ENCODE data around the gene E2F6. TPM values are rescaled to one million over a fixed set of nuclear protein-coding genes. Genes with fewer than 3 reads are reported as not detected.

The E2F6 gene
- total RNA-seq, 5 donors from 2014 or later (not counting 1 experiment from before 2014, with no cell fraction given) = 4.8 to 9.5 (median 9.1) TPM

- Mint-ChIP-seq H3K27ac (no peak overlapping the region), H3K4me3 (no peak overlapping the region), H3K9me3 (no peaks in the 10 kb centered on the region), H3K4me1 (peaks cover 28 to 31% (median 29%) of the 10 kb centered on the region in 3 donors), H3K36me3 (peaks cover 24% of the 10 kb centered on the region), H3K27me3 (no peaks in the 10 kb centered on the region)
- no peaks in the 10 kb centered on the region for H3K9me3 ChIP-seq
- H3K4me3 ChIP-seq (ENCODE audit: control insufficient read depth in 1 of 2, extremely low read depth in 1 of 2, low read length in 1 of 2) = no peak overlapping the region
- DNase-seq = no peak
- ChIA-PET POLR2A (no interaction called here), CTCF (interaction anchor here in 1 of 2 donors (1.3 kb wide), 1 partner anchor 8 kb away, joined by 4 read pairs; no protein-coding TSS in a partner anchor)
- peaks cover 0 to 8% of the 10 kb centered on the region in 2 experiments for H3K4me1 ChIP-seq (ENCODE audit: control insufficient read depth in 1 of 2, extremely low read depth in 1 of 2, insufficient read depth in 2 of 2, low read length in 2 of 2)
- no peak overlapping the region for H3K27ac ChIP-seq (ENCODE audit: low read length)
- no peaks in the 10 kb centered on the region for H3K27me3 ChIP-seq (replicated peaks in 1 of 2; ENCODE audit: control insufficient read depth in 2 of 2, extremely low read depth in 1 of 2, insufficient read depth in 2 of 2, low read length in 1 of 2)
- peaks cover 0 to 25% of the 10 kb centered on the region in 2 donors for H3K36me3 ChIP-seq (ENCODE audit: control insufficient read depth in 2 of 2, extremely low read depth in 1 of 2, insufficient read depth in 1 of 2, low read length in 1 of 2)
- ATAC-seq (replicated peaks in 1 of 4) = no peak
- no CpG with 5 or more reads among the region's 6 CpGs for WGBS (ENCODE audit: insufficient coverage)
Measured at GRCh38 chr2:11454824-11455223, 11.1 kb downstream of the E2F6 start.

GRCh38 chr2:11450791-11451190 lies 15.2 kb downstream of the E2F6 start:
- Mint-ChIP-seq H3K27ac (no peak overlapping the region), H3K4me1 (peaks cover 2 to 4% (median 3%) of the 10 kb centered on the region in 3 donors), H3K27me3 (no peaks in the 10 kb centered on the region), H3K36me3 (peaks cover 32% of the 10 kb centered on the region), H3K4me3 (no peak overlapping the region), H3K9me3 (no peaks in the 10 kb centered on the region)
- no peak for DNase-seq
- WGBS (ENCODE audit: insufficient coverage) = 100% methylated on average over 2 of the region's 2 CpGs
- no peaks in the 10 kb centered on the region for H3K9me3 ChIP-seq
- ChIA-PET CTCF (interaction anchor here (0.6 to 2.2 kb wide), 7 partner anchors 8 to 618 kb away, joined by 3 to 7 read pairs (median 4); a partner anchor contains a TSS), POLR2A (no interaction called here)
- no peaks in the 10 kb centered on the region for H3K4me1 ChIP-seq (ENCODE audit: control insufficient read depth in 1 of 2, extremely low read depth in 1 of 2, insufficient read depth in 2 of 2, low read length in 2 of 2)
- H3K4me3 ChIP-seq (ENCODE audit: control insufficient read depth in 1 of 2, extremely low read depth in 1 of 2, low read length in 1 of 2) = no peak overlapping the region
- no peaks in the 10 kb centered on the region for H3K27me3 ChIP-seq (replicated peaks in 1 of 2; ENCODE audit: control insufficient read depth in 2 of 2, extremely low read depth in 1 of 2, insufficient read depth in 2 of 2, low read length in 1 of 2)
- H3K27ac ChIP-seq (ENCODE audit: low read length) = no peak overlapping the region
- peaks cover 9 to 32% of the 10 kb centered on the region in 2 donors for H3K36me3 ChIP-seq (ENCODE audit: control insufficient read depth in 2 of 2, extremely low read depth in 1 of 2, insufficient read depth in 1 of 2, low read length in 1 of 2)
- ATAC-seq (replicated peaks in 1 of 4) = no peak

- Histone ChIP-seq H3K4me1 (ENCODE audit: control insufficient read depth in 1 of 2, extremely low read depth in 1 of 2, insufficient read depth in 2 of 2, low read length in 2 of 2) (no peaks in the 10 kb centered on the region), H3K4me3 (ENCODE audit: control insufficient read depth in 1 of 2, extremely low read depth in 1 of 2, low read length in 1 of 2) (no peak overlapping the region), H3K27ac (ENCODE audit: low read length) (no peak overlapping the region), H3K27me3 (replicated peaks in 1 of 2; ENCODE audit: control insufficient read depth in 2 of 2, extremely low read depth in 1 of 2, insufficient read depth in 2 of 2, low read length in 1 of 2) (no peaks in the 10 kb centered on the region), H3K36me3 (ENCODE audit: control insufficient read depth in 2 of 2, extremely low read depth in 1 of 2, insufficient read depth in 1 of 2, low read length in 1 of 2) (peaks cover 9 to 19% of the 10 kb centered on the region in 2 donors), H3K9me3 (no peaks in the 10 kb centered on the region)
- CTCF ChIA-PET = interaction anchor here (0.5 to 2.6 kb wide), 8 partner anchors 31 to 318 kb away, joined by 3 to 41 read pairs (median 4); a partner anchor contains a TSS
- WGBS (ENCODE audit: insufficient coverage) = 77% methylated on average over 13 of the region's 14 CpGs
- ATAC-seq (replicated peaks in 1 of 4) (peak; percentile 29 to 65 (median 56)), DNase-seq (peak in 33 of 35 experiments; percentile 8 to 76 (median 34))
- POLR2A ChIA-PET = no interaction called here
- no peaks in the 10 kb centered on the region for H3K4me1 Mint-ChIP-seq
- peaks cover 43% of the 10 kb centered on the region for H3K36me3 Mint-ChIP-seq
- H3K4me3 Mint-ChIP-seq = no peak overlapping the region
- H3K27me3 Mint-ChIP-seq = no peaks in the 10 kb centered on the region
- no peak overlapping the region for H3K27ac Mint-ChIP-seq
- H3K9me3 Mint-ChIP-seq = peaks cover 0 to 2% (median 2%) of the 10 kb centered on the region in 3 donors
Measured at GRCh38 chr2:11446733-11447248, 19.2 kb downstream of the E2F6 start.

GRCh38 chr2:11444737-11445136 lies 21.2 kb downstream of the E2F6 start:
- peaks cover 6 to 9% of the 10 kb centered on the region in 2 donors for H3K36me3 ChIP-seq (ENCODE audit: control insufficient read depth in 2 of 2, extremely low read depth in 1 of 2, insufficient read depth in 1 of 2, low read length in 1 of 2)
- no peak overlapping the region for H3K27ac Mint-ChIP-seq
- no peak for DNase-seq
- peaks cover 0 to 7% (median 3%) of the 10 kb centered on the region in 3 donors for H3K9me3 Mint-ChIP-seq
- WGBS (ENCODE audit: insufficient coverage) = 90% methylated on average over 3 of the region's 4 CpGs
- no peaks in the 10 kb centered on the region for H3K27me3 Mint-ChIP-seq
- POLR2A ChIA-PET = no interaction called here
- no peaks in the 10 kb centered on the region for H3K9me3 ChIP-seq
- no peaks in the 10 kb centered on the region for H3K4me1 ChIP-seq (ENCODE audit: control insufficient read depth in 1 of 2, extremely low read depth in 1 of 2, insufficient read depth in 2 of 2, low read length in 2 of 2)
- no peak overlapping the region for H3K4me3 Mint-ChIP-seq
- ATAC-seq (replicated peaks in 1 of 4) = no peak
- no peaks in the 10 kb centered on the region for H3K27me3 ChIP-seq (replicated peaks in 1 of 2; ENCODE audit: control insufficient read depth in 2 of 2, extremely low read depth in 1 of 2, insufficient read depth in 2 of 2, low read length in 1 of 2)
- H3K27ac ChIP-seq (ENCODE audit: low read length) = no peak overlapping the region
- H3K4me1 Mint-ChIP-seq = no peaks in the 10 kb centered on the region
- H3K36me3 Mint-ChIP-seq = peaks cover 39% of the 10 kb centered on the region
- no peak overlapping the region for H3K4me3 ChIP-seq (ENCODE audit: control insufficient read depth in 1 of 2, extremely low read depth in 1 of 2, low read length in 1 of 2)
- CTCF ChIA-PET = no interaction called here

- Histone ChIP-seq H3K4me3 (ENCODE audit: control insufficient read depth in 1 of 2, extremely low read depth in 1 of 2, low read length in 1 of 2) (no peak overlapping the region), H3K27me3 (replicated peaks in 1 of 2; ENCODE audit: control insufficient read depth in 2 of 2, extremely low read depth in 1 of 2, insufficient read depth in 2 of 2, low read length in 1 of 2) (no peaks in the 10 kb centered on the region), H3K36me3 (ENCODE audit: control insufficient read depth in 2 of 2, extremely low read depth in 1 of 2, insufficient read depth in 1 of 2, low read length in 1 of 2) (no peaks in the 10 kb centered on the region), H3K4me1 (ENCODE audit: control insufficient read depth in 1 of 2, extremely low read depth in 1 of 2, insufficient read depth in 2 of 2, low read length in 2 of 2) (no peaks in the 10 kb centered on the region), H3K27ac (ENCODE audit: low read length) (no peak overlapping the region), H3K9me3 (no peaks in the 10 kb centered on the region)
- POLR2A ChIA-PET = no interaction called here
- ATAC-seq (replicated peaks in 1 of 4) = no peak
- peaks cover 0 to 7% (median 3%) of the 10 kb centered on the region in 3 donors for H3K9me3 Mint-ChIP-seq
- no peaks in the 10 kb centered on the region for H3K27me3 Mint-ChIP-seq
- H3K4me3 Mint-ChIP-seq = no peak overlapping the region
- no peaks in the 10 kb centered on the region for H3K4me1 Mint-ChIP-seq
- H3K36me3 Mint-ChIP-seq = peaks cover 24% of the 10 kb centered on the region
- H3K27ac Mint-ChIP-seq = no peak overlapping the region
- WGBS (ENCODE audit: insufficient coverage) = 98% methylated on average over 5 of the region's 9 CpGs
- DNase-seq = no peak
- CTCF ChIA-PET = interaction anchor here in 1 of 2 donors (0.5 kb wide), 1 partner anchor 601 kb away, joined by 3 read pairs; no protein-coding TSS in a partner anchor
Measured at GRCh38 chr2:11438555-11439080, 27.3 kb downstream of the E2F6 start.

- DNase-seq (no peak), ATAC-seq (replicated peaks in 1 of 4) (no peak)
- WGBS (ENCODE audit: insufficient coverage) = 100% methylated on average over 2 of the region's 5 CpGs
- Histone ChIP-seq H3K4me3 (ENCODE audit: control insufficient read depth in 1 of 2, extremely low read depth in 1 of 2, low read length in 1 of 2) (no peak overlapping the region), H3K9me3 (no peaks in the 10 kb centered on the region), H3K27me3 (replicated peaks in 1 of 2; ENCODE audit: control insufficient read depth in 2 of 2, extremely low read depth in 1 of 2, insufficient read depth in 2 of 2, low read length in 1 of 2) (no peaks in the 10 kb centered on the region), H3K36me3 (ENCODE audit: control insufficient read depth in 2 of 2, extremely low read depth in 1 of 2, insufficient read depth in 1 of 2, low read length in 1 of 2) (no peaks in the 10 kb centered on the region), H3K27ac (ENCODE audit: low read length) (no peak overlapping the region), H3K4me1 (ENCODE audit: control insufficient read depth in 1 of 2, extremely low read depth in 1 of 2, insufficient read depth in 2 of 2, low read length in 2 of 2) (no peaks in the 10 kb centered on the region)
- peaks cover 0 to 7% (median 3%) of the 10 kb centered on the region in 3 donors for H3K9me3 Mint-ChIP-seq
- H3K4me3 Mint-ChIP-seq = no peak overlapping the region
- H3K27ac Mint-ChIP-seq = no peak overlapping the region
- no peaks in the 10 kb centered on the region for H3K27me3 Mint-ChIP-seq
- H3K36me3 Mint-ChIP-seq = peaks cover 16% of the 10 kb centered on the region
- POLR2A ChIA-PET = interaction anchor here in 1 of 2 donors (0.6 kb wide), 1 partner anchor 22 kb away, joined by 3 read pairs; no protein-coding TSS in a partner anchor
- CTCF ChIA-PET = no interaction called here
- H3K4me1 Mint-ChIP-seq = no peaks in the 10 kb centered on the region
Measured at GRCh38 chr2:11437602-11438001, 28.4 kb downstream of the E2F6 start.
